ENCODE data around the gene LTBP2. TPM values are rescaled to one million over a fixed set of nuclear protein-coding genes. Genes with fewer than 3 reads are reported as not detected.

LTBP2 gene
- total and polyA plus RNA-seq, 2 of the 8 experiments (the other 6 are each of a cell fraction or from before 2014, with no cell fraction given), result 0.48 to 0.89 TPM

DNA sequence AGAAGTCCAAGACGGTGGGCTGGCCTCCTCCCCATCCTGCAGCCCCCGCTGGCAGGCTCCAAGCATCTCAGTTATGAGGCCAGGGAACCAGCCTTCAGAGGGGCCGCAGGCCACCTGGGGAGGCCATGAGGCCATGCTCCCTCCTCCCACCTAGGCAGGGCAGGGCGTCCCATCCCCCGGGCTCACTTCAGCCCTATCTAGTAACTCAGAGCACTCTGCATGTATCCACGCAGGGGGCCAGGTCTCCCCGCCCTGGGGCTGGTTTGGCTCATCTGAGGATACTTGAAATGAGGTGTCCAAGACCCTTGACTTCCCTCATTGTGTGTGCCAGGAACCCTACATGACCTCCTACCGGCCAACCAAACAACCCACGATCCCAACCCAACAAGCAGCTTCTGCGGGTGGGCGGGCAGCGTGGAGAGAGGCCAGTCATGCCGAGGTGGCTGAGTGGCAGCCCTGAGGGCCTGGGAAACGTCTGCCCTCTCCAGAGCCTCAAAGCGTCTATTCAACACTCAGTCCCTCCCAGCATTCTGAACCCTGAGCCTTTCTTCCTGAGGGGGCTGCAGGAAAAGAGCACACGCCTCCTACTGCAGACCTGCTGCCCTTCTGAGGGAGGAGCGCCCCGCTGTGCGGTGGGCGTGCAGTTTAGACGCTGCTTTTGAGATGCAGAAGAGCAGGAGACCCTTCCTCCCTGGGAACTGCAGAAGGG lies 101.7 kb downstream of the LTBP2 start (continued):
- TF ChIP-seq CTBP2 (IDR thresholded peaks at IDR 0.05; ENCODE audit: borderline replicate concordance, insufficient read depth, insufficient read length, low read length) (no peak), EZH2 (IDR thresholded peaks at IDR 0.05; ENCODE audit: low read depth, low read length, severe bottlenecking) (no peak)

Data from H1 (cell line).